Esophagus muscularis mucosa (tissue), 4 donors: ENCODE data around the gene PHACTR1. TPM values are rescaled to one million over a fixed set of nuclear protein-coding genes. Genes with fewer than 3 reads are reported as not detected.

Experiments used
- DNase-seq: peaks from one replicate; pipeline ENCODE4 v3.0.0-alpha.2; 2017; ENCODE audit errors: extremely low spot score
- H3K27ac ChIP-seq, 4 donors: fragments of 200-600 bp; sonication (generic); replicated peaks in 1 of 4; 1 replicate in 3 of 4; 2 replicates in 1 of 4; pipeline ENCODE4 v1.5.1; 2016 to 2019; ENCODE audit warnings: mild to moderate bottlenecking in 1 of 4
- H3K27me3 ChIP-seq, 4 donors: fragments of 200-600 bp; sonication (generic); one replicate each; pipeline versions ENCODE4 v1.5.1 to v1.6.0; 2016 to 2019
- H3K36me3 ChIP-seq, 4 donors: fragments of 200-600 bp; sonication (generic); one replicate each; pipeline ENCODE4 v1.5.1; 2016 to 2019
- H3K4me1 ChIP-seq, 4 donors: fragments of 200-600 bp; sonication (generic); one replicate each; pipeline ENCODE4 v1.5.1; 2016 to 2019
- H3K4me3 ChIP-seq, 4 donors: fragments of 200-600 bp; sonication (generic); 1 replicate in 2 of 4; 2 replicates in 2 of 4; pipeline ENCODE4 v1.5.1; 2016 to 2019; ENCODE audit warnings: mild to moderate bottlenecking in 4 of 4, moderate library complexity in 1 of 4
- H3K9me3 ChIP-seq, 4 donors: fragments of 200-600 bp; sonication (generic); 1 replicate in 3 of 4; 2 replicates in 1 of 4; pipeline ENCODE4 v1.5.1; 2016 to 2019
- EP300 ChIP-seq: sonication (generic); formaldehyde crosslinking; IDR thresholded peaks from one replicate; pipeline ENCODE4 v1.6.1; 2017; ENCODE audit warnings: antibody characterized with exemption
- POLR2A ChIP-seq: fragments of 450-650 bp; IDR thresholded peaks from one replicate; pipeline ENCODE4 v1.6.1; 2017; ENCODE audit warnings: antibody characterized with exemption, moderate library complexity, mild to moderate bottlenecking, low read depth
- POLR2AphosphoS5 ChIP-seq, 2 donors: sonication (generic); formaldehyde crosslinking; IDR thresholded peaks; one replicate each; pipeline ENCODE4 v1.6.1; 2017; ENCODE audit warnings: antibody characterized with exemption in 2 of 2
- WGBS: methylation state at CpG from one replicate; pipeline ENCODE4 v1.1.5; 2018; 5-methylcytosine and 5-hydroxymethylcytosine counted together
- intact Hi-C: fragments of 100-400 bp; cut with DNase I; formaldehyde crosslinking; loops from one replicate; pipeline ENCODE4 v1.15.1; 2023
- total RNA-seq, 4 donors: library from RNA; depleted of rRNA; stranded (reverse); fragments of >200 nt; gene quantifications; one replicate each; pipeline versions ENCODE4 v1.1.0 to v1.2.1, GENCODE V29; 2016
- TF ChIP-seq, protein P1 (sequence below), 3 experiments: fragments of 200-600 bp in 2 of 3; fragments of 450-650 bp in 1 of 3; sonication (generic) in 2 of 3; IDR thresholded peaks; one replicate each; pipeline ENCODE4 v1.5.1; 2017 to 2019; ENCODE audit warnings: antibody characterized with exemption in 3 of 3, mild to moderate bottlenecking in 2 of 3, moderate library complexity in 1 of 3

The PHACTR1 gene
- total RNA-seq, 4 donors from 2014 or later, result 0.83 to 4.2 (median 3.1) TPM

DNA sequence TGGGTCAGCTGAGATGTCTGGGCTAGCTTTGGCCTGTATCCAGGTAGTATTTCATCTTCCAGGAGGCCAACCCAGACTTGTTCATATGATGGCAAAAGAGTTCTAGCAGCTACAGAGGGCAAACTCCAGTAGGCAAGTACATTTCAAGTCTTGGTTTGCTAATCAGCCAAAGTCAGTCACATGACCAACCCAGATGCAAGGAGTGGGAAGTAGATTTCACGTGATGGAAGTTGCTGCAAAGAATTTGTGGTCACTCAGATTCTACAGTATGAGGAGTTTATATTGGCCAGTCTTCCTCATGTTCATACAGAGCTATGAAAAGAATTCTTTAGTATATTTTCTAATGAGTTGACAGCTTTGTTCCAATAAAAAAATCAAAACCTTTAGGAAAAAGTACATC, 101.8 kb downstream of the PHACTR1 start:
- Histone ChIP-seq H3K4me3 (no peak overlapping the region), H3K27me3 (peaks cover 0 to 11% (median 0%) of the 10 kb centered on the region in 4 donors), H3K27ac (no peak overlapping the region), H3K9me3 (no peaks in the 10 kb centered on the region), H3K36me3 (no peaks in the 10 kb centered on the region), H3K4me1 (no peaks in the 10 kb centered on the region)
- TF ChIP-seq POLR2A, result no peak
- TF ChIP-seq POLR2AphosphoS5 (IDR thresholded peaks at IDR 0.05), result no peak
- TF ChIP-seq EP300, result no peak
- TF ChIP-seq, protein P1, sequence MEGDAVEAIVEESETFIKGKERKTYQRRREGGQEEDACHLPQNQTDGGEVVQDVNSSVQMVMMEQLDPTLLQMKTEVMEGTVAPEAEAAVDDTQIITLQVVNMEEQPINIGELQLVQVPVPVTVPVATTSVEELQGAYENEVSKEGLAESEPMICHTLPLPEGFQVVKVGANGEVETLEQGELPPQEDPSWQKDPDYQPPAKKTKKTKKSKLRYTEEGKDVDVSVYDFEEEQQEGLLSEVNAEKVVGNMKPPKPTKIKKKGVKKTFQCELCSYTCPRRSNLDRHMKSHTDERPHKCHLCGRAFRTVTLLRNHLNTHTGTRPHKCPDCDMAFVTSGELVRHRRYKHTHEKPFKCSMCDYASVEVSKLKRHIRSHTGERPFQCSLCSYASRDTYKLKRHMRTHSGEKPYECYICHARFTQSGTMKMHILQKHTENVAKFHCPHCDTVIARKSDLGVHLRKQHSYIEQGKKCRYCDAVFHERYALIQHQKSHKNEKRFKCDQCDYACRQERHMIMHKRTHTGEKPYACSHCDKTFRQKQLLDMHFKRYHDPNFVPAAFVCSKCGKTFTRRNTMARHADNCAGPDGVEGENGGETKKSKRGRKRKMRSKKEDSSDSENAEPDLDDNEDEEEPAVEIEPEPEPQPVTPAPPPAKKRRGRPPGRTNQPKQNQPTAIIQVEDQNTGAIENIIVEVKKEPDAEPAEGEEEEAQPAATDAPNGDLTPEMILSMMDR (IDR thresholded peaks at IDR 0.05), result no peak
- intact Hi-C loops, result no loop called here
- no peak for DNase-seq
- 47% methylated on average over 1 of the region's 1 CpG for WGBS

DNA sequence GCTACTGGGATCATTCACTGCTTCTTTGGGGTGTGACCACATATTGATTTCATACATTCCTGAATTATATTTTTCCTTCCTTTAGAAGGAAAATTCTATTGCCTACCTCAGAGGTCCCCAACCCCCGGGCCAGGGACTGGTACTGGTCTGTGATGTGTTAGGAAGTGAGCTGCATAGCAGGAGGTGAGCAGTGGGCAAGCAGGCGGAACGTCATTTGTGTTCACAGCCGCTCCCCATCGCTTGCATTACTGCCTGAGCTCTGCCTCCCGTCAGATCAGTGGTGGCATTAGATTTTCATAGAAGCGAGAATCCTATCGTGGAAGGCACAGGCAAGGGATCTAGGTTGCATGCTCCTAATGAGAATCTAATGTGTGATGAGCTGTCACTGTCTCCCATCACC, 107.3 kb downstream of the PHACTR1 start:
- 76% methylated on average over 8 of the region's 8 CpGs for WGBS
- intact Hi-C loops, result no loop called here

DNA sequence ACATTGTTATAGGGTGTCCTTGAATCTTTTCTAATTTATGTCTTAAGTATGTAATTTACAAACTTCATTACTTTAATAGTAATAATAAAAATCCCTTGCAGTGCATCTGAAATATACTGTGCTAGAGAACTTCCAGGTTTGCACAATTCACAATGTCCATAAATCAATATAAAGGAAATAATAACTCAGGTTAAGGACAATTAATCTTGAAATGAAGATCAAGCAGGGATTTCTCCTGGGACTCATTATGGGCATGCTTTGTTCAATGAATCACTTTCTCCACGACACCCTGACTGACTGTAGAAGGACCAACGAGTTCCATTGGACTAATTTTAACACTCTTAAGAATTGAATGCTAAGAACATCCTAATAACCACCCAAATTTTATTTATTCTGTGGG, 110.0 kb downstream of the PHACTR1 start:
- no peaks in the 10 kb centered on the region for H3K9me3 ChIP-seq
- WGBS, result 55% methylated on average over 2 of the region's 2 CpGs
- H3K27me3 ChIP-seq, result no peaks in the 10 kb centered on the region
- DNase-seq, result no peak
- TF ChIP-seq POLR2A (no peak), EP300 (no peak), POLR2AphosphoS5 (IDR thresholded peaks at IDR 0.05) (no peak)
- TF ChIP-seq, protein P1 (IDR thresholded peaks at IDR 0.05), result no peak
- no peaks in the 10 kb centered on the region for H3K4me1 ChIP-seq
- H3K27ac ChIP-seq, result no peak overlapping the region
- intact Hi-C loops, result no loop called here
- no peak overlapping the region for H3K4me3 ChIP-seq
- H3K36me3 ChIP-seq, result no peaks in the 10 kb centered on the region

More for the DNA sequence above, 107.3 kb downstream of the PHACTR1 start:
- Histone ChIP-seq H3K27ac (no peak overlapping the region), H3K36me3 (no peaks in the 10 kb centered on the region), H3K9me3 (no peaks in the 10 kb centered on the region), H3K4me3 (no peak overlapping the region), H3K4me1 (no peaks in the 10 kb centered on the region), H3K27me3 (peaks cover 0 to 8% (median 0%) of the 10 kb centered on the region in 4 donors)
- DNase-seq, result no peak
- no peak for TF ChIP-seq EP300
- TF ChIP-seq, protein P1 (IDR thresholded peaks at IDR 0.05), result no peak
- no peak for TF ChIP-seq POLR2A
- TF ChIP-seq POLR2AphosphoS5 (IDR thresholded peaks at IDR 0.05), result no peak

DNA sequence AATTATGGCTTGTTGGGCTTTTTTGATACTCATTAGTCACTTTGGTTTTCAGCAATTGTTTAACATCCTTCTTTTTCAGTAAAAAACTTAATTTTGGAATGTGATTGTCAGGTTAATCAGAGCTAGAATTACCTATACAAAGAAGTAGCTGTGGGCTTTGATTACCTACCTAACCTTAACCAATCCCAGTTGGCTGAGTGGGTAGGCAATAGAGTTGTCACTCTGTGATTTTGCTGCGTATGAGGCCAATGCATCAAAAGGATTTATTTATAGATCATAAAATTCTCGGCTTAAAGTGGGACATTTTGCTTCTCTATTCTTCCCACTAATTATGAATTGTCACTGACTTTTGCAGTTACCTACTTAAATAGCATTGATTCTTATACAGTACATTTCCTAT, 111.4 kb downstream of the PHACTR1 start:
- Histone ChIP-seq H3K36me3 (no peaks in the 10 kb centered on the region), H3K9me3 (no peaks in the 10 kb centered on the region), H3K27me3 (no peaks in the 10 kb centered on the region), H3K4me3 (no peak overlapping the region), H3K27ac (no peak overlapping the region), H3K4me1 (no peaks in the 10 kb centered on the region)
- TF ChIP-seq EP300, result no peak
- TF ChIP-seq, protein P1 (IDR thresholded peaks at IDR 0.05), result no peak
- TF ChIP-seq POLR2A, result no peak
- TF ChIP-seq POLR2AphosphoS5 (IDR thresholded peaks at IDR 0.05), result no peak
- WGBS, result 84% methylated on average over 2 of the region's 2 CpGs
- intact Hi-C loops, result no loop called here
- no peak for DNase-seq

DNA sequence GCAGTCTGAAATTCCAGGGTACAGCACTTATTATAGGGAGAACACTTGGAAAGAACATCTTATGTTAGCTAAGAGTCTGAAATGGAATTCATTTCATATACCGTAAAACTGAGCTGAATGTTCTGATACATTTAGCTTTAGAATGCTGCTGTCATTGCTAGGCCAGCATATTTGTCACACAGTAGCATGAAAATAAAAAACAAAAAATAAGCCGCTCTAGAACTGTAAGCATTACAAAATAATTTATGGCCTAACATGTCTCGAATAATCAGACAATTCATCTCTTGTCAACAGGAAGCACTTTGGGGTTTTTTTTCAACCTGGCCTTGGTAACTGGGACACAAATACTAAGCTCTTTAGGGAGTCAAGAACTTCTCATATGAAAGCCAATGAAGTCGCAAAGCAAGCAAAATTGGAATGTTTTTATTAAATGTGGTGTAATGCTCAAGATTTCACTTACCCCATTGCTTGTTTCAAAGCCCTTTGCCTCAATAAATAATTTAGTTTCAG, 115.7 kb downstream of the PHACTR1 start:
- Histone ChIP-seq H3K36me3 (no peaks in the 10 kb centered on the region), H3K27me3 (no peaks in the 10 kb centered on the region)

More for the DNA sequence above, 115.7 kb downstream of the PHACTR1 start:
- no peak overlapping the region for H3K27ac ChIP-seq
- intact Hi-C loops, result no loop called here
- no peaks in the 10 kb centered on the region for H3K4me1 ChIP-seq
- H3K4me3 ChIP-seq, result no peak overlapping the region
- peaks cover 0 to 3% (median 0%) of the 10 kb centered on the region in 4 donors for H3K9me3 ChIP-seq
- no peak for DNase-seq
- no peak for TF ChIP-seq POLR2A
- TF ChIP-seq, protein P1 (IDR thresholded peaks at IDR 0.05), result no peak
- TF ChIP-seq POLR2AphosphoS5 (IDR thresholded peaks at IDR 0.05), result no peak
- TF ChIP-seq EP300, result no peak
- 71% methylated on average over 4 of the region's 4 CpGs for WGBS
